Subcutaneous adipose tissue (tissue), 4 donors: ENCODE measurements around the gene R3HDM2. TPM values are rescaled to one million over a fixed set of nuclear protein-coding genes. Genes with fewer than 3 reads are reported as not detected.

Source experiments
- total RNA-seq, 4 donors: library from RNA; depleted of rRNA; stranded (reverse); fragments of >200 nt; gene quantifications; one replicate each; pipeline ENCODE4 v1.1.0, GENCODE V29; 2016
- TF ChIP-seq, protein P1 (sequence below): fragments of 450-650 bp; IDR thresholded peaks from one replicate; pipeline ENCODE4 v1.5.1; 2016; ENCODE audit warnings: low read depth, mild to moderate bottlenecking, control low read depth, antibody characterized with exemption, moderate library complexity

Gene R3HDM2
- total RNA-seq, 4 donors from 2014 or later, result 48.2 to 51.2 (median 48.7) TPM

DNA sequence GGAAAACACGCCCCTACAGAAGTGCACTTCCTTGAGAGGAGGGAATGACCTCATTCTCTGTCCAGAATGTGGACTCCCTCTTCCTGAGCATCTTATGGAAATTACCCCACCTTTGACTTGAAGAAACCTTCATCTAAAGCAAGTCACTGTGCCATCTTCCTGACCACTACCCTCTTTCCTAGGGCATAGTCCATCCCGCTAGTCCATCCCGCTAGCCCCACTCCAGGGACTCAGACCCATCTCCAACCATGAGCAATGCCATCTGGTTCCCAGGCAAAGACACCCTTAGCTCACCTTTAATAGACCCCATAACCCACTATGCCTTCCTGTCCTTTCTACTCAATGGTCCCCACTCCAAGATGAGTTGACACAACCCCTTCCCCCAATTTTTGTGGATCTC lies 19.2 kb upstream of the R3HDM2 start:
- TF ChIP-seq, protein P1, sequence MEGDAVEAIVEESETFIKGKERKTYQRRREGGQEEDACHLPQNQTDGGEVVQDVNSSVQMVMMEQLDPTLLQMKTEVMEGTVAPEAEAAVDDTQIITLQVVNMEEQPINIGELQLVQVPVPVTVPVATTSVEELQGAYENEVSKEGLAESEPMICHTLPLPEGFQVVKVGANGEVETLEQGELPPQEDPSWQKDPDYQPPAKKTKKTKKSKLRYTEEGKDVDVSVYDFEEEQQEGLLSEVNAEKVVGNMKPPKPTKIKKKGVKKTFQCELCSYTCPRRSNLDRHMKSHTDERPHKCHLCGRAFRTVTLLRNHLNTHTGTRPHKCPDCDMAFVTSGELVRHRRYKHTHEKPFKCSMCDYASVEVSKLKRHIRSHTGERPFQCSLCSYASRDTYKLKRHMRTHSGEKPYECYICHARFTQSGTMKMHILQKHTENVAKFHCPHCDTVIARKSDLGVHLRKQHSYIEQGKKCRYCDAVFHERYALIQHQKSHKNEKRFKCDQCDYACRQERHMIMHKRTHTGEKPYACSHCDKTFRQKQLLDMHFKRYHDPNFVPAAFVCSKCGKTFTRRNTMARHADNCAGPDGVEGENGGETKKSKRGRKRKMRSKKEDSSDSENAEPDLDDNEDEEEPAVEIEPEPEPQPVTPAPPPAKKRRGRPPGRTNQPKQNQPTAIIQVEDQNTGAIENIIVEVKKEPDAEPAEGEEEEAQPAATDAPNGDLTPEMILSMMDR, result no peak

DNA sequence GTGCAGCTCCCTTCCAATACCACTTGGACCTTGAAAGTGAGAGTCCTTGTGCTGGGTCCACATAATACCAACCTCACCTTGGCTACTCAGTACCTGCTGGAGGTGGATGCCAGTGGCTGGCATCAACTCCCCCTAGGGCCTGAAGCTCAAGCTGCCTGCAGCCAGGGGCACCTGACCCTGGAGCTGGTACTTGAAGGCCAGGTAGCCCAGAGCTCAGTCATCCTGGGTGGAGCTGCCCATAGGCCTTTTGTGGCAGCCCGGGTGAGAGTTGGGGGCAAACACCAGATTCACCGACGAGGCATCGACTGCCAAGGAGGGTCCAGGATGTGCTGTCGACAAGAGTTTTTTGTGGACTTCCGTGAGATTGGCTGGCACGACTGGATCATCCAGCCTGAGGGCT lies 18.5 kb upstream of the R3HDM2 start:
- TF ChIP-seq, protein P1, result no peak

DNA sequence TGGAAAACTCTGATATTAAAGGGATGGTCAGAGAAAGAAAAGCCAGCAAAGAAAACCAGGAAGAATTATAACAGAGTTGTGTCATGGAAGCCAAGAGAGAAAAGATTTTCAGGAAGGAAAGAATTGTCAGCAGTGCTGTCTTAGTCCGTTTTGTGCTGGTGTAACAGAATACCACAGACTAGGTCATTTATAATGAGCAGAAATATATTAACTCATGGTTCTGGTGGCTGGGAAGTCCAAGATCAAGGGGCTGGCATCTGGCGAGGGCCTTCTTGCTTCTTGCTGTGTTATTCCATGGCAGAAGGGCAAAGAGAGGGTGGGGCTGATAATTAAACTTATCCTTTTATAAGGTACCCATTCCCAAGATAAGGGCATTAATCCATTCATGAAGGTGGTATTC lies 17.8 kb upstream of the R3HDM2 start:
- TF ChIP-seq, protein P1, result no peak

DNA sequence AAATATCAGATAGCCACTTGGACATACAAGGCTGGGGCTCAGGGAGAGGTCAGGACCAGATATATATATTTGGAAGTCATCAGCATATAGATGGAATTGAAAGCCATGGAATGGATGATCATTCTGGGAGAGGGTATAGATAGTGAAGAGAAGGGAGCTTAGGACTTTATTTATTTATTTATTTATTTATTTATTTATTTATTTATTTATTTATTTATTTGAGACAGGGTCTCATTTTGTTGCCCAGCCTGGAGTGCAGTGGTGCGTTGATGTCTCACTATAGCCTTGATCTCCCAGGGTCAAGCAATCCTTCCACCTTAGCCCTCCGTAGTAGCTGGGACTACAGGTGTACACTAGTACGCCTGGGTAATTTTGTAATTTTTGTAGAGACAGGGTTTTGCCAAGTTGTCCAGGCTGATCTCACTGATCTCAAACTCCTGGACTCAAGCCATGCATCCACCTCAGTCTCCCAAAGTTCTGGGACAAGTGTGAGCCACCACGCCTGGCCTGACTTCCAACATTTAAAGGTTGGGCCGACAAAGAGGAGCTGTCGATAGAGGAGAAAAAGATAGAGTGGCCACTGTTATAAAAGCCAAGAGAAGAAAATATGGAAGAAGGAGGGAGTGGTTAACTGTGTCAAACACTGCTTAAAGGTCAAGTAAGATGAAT lies 15.6 kb upstream of the R3HDM2 start:
- TF ChIP-seq, protein P1, result no peak

DNA sequence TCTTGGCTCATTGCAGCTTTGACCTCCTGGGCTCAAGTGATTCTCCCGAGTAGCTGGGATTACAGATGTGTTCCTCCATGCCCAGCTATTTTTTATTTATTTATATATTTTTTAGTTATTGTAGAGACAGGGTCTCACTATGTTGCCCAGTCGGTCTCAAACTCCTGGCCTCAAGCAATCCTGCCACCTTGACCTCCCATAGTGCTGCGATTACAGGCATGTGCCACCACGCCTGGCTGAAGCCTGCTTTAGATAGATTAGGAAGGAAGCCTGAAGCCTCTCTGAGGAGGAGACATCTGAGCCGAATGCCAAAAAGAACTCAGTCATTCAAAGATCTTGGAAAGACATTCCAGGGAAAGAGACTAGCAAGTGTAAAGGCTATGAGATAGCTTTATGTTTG lies 13.9 kb upstream of the R3HDM2 start:
- TF ChIP-seq, protein P1, result no peak

DNA sequence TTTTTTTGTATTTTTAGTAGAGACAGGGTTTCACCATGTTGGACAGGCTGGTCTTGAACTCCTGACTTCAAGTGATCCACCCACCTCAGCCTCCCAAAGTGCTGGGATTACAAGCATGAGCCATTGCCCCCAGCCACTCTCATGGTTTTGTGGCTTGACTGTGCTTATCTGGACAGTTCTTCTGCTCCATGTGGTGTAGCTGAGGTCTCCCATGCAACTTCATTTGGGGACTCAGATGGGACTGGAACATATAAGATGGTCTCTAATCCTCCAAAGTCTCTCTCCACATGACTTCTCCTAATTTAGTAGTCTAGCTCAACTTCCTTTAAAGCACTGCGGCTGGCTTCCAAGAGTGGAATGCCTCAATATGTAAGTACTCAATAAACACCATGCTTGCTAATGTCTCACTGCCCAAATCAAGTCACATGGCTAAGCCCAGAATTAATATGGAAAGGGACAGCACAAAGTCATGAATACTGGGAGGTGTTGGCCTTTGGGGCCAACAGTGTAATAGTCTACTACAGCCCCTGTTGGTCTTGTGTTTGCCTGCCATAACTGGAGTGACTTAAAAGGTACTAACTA lies 11.1 kb upstream of the R3HDM2 start:
- TF ChIP-seq, protein P1, result no peak

DNA sequence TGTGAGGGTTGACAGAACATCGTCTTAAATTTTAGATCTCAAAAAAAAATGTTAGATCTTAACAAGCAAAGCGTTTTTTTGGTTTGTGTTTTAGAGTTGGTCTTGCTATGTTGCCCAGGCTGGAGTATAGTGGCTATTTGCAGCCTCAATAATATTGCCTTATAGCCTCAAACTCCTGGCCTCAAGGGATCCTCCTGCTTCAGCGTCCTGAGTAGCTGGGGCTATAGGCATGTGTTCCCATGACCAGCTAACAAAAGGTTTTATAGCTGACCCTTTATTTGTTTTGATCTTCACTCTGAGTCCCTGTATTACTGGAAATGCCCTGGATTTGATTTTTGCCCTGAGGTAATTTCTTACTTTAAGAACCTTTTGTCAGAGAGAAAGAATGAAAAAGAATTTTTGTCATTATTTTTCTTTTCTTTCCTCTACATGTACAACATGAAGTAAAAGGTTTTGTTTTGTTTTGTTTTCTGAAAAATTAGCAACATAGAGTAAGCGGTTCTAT lies 9.0 kb upstream of the R3HDM2 start:
- TF ChIP-seq, protein P1, result no peak
